Vagina (tissue), 2 donors: ENCODE measurements around the gene NKD2. TPM values are rescaled to one million over a fixed set of nuclear protein-coding genes. Genes with fewer than 3 reads are reported as not detected.

ENCODE experiments used
- DNase-seq, 2 donors: peaks; one replicate each; pipeline ENCODE4 v3.0.0-alpha.2; 2017; ENCODE audit errors: extremely low spot score in 2 of 2
- H3K27ac ChIP-seq: fragments of 200-600 bp; sonication (generic); one replicate; pipeline ENCODE4 v1.5.1; 2019
- H3K27me3 ChIP-seq: fragments of 200-600 bp; sonication (generic); one replicate; pipeline ENCODE4 v1.5.1; 2019
- H3K36me3 ChIP-seq, 2 donors: fragments of 200-600 bp; sonication (generic); one replicate each; pipeline ENCODE4 v1.5.1; 2017 to 2019
- H3K4me1 ChIP-seq: fragments of 200-600 bp; sonication (generic); one replicate; pipeline ENCODE4 v1.5.1; 2019
- H3K4me3 ChIP-seq, 2 donors: fragments of 200-600 bp; sonication (generic); 1 replicate in 1 of 2; 2 replicates in 1 of 2; pipeline ENCODE4 v1.5.1; 2016 to 2019
- H3K9me3 ChIP-seq: fragments of 200-600 bp; sonication (generic); one replicate; pipeline ENCODE4 v1.5.1; 2019
- POLR2A ChIP-seq, 2 donors: fragments of 450-650 bp; IDR thresholded peaks; one replicate each; pipeline ENCODE4 v1.6.1; 2017; ENCODE audit warnings: antibody characterized with exemption in 2 of 2, mild to moderate bottlenecking in 2 of 2, moderate library complexity in 2 of 2
- POLR2AphosphoS5 ChIP-seq, 2 donors: sonication (generic); formaldehyde crosslinking; IDR thresholded peaks; one replicate each; pipeline ENCODE4 v1.9.0; 2017; ENCODE audit warnings: antibody characterized with exemption in 2 of 2, mild to moderate bottlenecking in 2 of 2, low read depth in 1 of 2; ENCODE audit not compliant: insufficient read depth in 1 of 2
- intact Hi-C: fragments of 100-400 bp; cut with DNase I; formaldehyde crosslinking; loops from one replicate; pipeline ENCODE4 v1.15.1; 2023
- total RNA-seq: library from RNA; depleted of rRNA; stranded (reverse); fragments of >200 nt; gene quantifications from one replicate; pipeline ENCODE4 v1.2.3, GENCODE V29; 2016
- TF ChIP-seq, protein P1 (sequence below), 3 experiments: fragments of 450-650 bp in 2 of 3; fragments of 200-600 bp in 1 of 3; sonication (generic) in 1 of 3; IDR thresholded peaks; one replicate each; pipeline ENCODE4 v1.5.1; 2017 to 2019; ENCODE audit warnings: antibody characterized with exemption in 3 of 3, mild to moderate bottlenecking in 2 of 3, moderate library complexity in 2 of 3

Gene NKD2
- total RNA-seq, 1 donor from 2014 or later = 2.0 TPM

DNA sequence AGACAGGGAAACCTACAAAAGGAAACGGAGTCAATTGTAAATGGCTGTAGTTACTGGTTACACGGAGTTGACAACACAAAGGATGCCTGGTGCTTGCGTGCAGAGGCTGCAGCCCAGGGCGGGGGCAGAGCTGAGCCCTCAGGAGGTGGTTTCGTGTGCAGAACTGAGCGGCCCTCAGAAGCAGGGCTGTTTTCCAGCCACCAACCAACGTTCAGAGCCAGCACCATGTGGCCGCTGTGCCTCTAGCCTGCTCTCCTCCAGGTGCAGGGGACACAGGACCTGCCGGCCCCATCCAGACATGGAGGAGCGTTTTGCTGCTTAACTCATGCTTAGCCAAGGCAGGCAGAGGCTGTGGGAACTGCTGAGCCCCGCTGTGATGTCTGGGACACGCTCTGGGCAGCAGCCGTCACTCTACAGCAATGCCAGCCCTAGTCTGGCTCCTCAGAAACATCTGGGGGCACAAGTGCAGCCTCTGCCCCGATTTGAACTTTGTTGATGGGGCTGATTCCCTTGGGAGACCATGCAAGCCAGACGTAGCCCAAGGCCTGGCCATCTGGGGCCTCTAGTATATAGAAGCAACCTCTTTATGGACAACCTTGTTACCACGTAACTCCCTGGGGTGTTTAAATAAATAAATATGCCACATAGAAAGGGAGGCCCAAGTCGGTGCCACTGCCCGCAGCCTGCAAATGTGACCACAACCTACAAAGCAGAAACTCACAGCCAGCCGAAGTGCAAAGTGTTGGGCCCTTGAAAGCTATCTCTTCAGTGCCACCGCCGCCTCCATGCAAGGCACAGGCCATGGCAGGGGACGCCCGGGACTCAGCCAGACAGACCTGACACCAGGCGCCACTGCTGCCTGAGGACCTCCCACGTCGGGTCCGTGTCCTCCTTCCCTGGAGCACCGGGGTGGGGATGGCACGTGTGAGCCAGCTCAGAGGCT lies 42.1 kb downstream of the NKD2 start:
- H3K9me3 ChIP-seq = no peaks in the 10 kb centered on the region
- no peak for DNase-seq
- intact Hi-C loops = no loop called here
- H3K36me3 ChIP-seq = no peaks in the 10 kb centered on the region
- no peak overlapping the region for H3K4me3 ChIP-seq
- TF ChIP-seq POLR2A (IDR thresholded peaks at IDR 0.05) (no peak), POLR2AphosphoS5 (IDR thresholded peaks at IDR 0.05; ENCODE audit: insufficient read depth in 1 of 2, low read depth in 1 of 2) (no peak)
- TF ChIP-seq, protein P1, sequence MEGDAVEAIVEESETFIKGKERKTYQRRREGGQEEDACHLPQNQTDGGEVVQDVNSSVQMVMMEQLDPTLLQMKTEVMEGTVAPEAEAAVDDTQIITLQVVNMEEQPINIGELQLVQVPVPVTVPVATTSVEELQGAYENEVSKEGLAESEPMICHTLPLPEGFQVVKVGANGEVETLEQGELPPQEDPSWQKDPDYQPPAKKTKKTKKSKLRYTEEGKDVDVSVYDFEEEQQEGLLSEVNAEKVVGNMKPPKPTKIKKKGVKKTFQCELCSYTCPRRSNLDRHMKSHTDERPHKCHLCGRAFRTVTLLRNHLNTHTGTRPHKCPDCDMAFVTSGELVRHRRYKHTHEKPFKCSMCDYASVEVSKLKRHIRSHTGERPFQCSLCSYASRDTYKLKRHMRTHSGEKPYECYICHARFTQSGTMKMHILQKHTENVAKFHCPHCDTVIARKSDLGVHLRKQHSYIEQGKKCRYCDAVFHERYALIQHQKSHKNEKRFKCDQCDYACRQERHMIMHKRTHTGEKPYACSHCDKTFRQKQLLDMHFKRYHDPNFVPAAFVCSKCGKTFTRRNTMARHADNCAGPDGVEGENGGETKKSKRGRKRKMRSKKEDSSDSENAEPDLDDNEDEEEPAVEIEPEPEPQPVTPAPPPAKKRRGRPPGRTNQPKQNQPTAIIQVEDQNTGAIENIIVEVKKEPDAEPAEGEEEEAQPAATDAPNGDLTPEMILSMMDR (IDR thresholded peaks at IDR 0.05) = no peak
- no peak overlapping the region for H3K27ac ChIP-seq
- no peaks in the 10 kb centered on the region for H3K27me3 ChIP-seq
- no peaks in the 10 kb centered on the region for H3K4me1 ChIP-seq

DNA sequence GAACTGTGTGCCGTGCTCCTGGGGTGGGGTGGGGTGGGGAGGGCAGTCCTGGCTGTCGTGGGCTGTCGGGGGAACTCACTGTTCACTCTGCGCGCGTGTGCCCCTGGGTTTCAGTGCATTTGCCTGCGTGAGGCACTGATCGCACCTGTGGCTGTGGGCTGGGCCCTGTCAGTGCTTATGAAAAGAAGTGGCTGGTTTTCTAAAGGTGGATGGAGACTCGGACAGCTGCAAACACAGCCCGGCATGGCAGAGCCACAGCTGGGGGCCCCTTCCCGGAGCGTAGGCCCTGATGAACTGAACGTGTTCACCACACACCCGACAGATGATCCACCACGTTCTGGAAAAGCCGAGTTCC lies 42.7 kb downstream of the NKD2 start:
- H3K36me3 ChIP-seq = no peaks in the 10 kb centered on the region
- H3K9me3 ChIP-seq = no peaks in the 10 kb centered on the region
- no peaks in the 10 kb centered on the region for H3K4me1 ChIP-seq
- TF ChIP-seq, protein P1 (IDR thresholded peaks at IDR 0.05) = no peak
- no peak for TF ChIP-seq POLR2AphosphoS5 (IDR thresholded peaks at IDR 0.05; ENCODE audit: insufficient read depth in 1 of 2, low read depth in 1 of 2)
- TF ChIP-seq POLR2A (IDR thresholded peaks at IDR 0.05) = no peak
- no peak overlapping the region for H3K27ac ChIP-seq
- DNase-seq = no peak
- intact Hi-C loops = no loop called here
- H3K4me3 ChIP-seq = no peak overlapping the region
- H3K27me3 ChIP-seq = no peaks in the 10 kb centered on the region

- H3K4me1 ChIP-seq = no peaks in the 10 kb centered on the region
- no peak overlapping the region for H3K4me3 ChIP-seq
- TF ChIP-seq, protein P1 (IDR thresholded peaks at IDR 0.05) = no peak
- TF ChIP-seq POLR2AphosphoS5 (IDR thresholded peaks at IDR 0.05; ENCODE audit: insufficient read depth in 1 of 2, low read depth in 1 of 2) (no peak), POLR2A (IDR thresholded peaks at IDR 0.05) (no peak)
- DNase-seq = no peak
- no peaks in the 10 kb centered on the region for H3K9me3 ChIP-seq
- intact Hi-C loops = no loop called here
- no peaks in the 10 kb centered on the region for H3K27me3 ChIP-seq
- no peak overlapping the region for H3K27ac ChIP-seq
- H3K36me3 ChIP-seq = no peaks in the 10 kb centered on the region
Observed at GRCh38 chr5:1052076-1052475, 43.5 kb downstream of the NKD2 start.

- Histone ChIP-seq H3K4me1 (no peaks in the 10 kb centered on the region), H3K9me3 (no peaks in the 10 kb centered on the region), H3K27ac (no peak overlapping the region), H3K4me3 (no peak overlapping the region), H3K27me3 (no peaks in the 10 kb centered on the region), H3K36me3 (no peaks in the 10 kb centered on the region)
- no peak for TF ChIP-seq POLR2AphosphoS5 (IDR thresholded peaks at IDR 0.05; ENCODE audit: insufficient read depth in 1 of 2, low read depth in 1 of 2)
- no peak for TF ChIP-seq POLR2A (IDR thresholded peaks at IDR 0.05)
- intact Hi-C loops = no loop called here
- DNase-seq = no peak
Observed at GRCh38 chr5:1052641-1053390, 44.2 kb downstream of the NKD2 start.

DNA sequence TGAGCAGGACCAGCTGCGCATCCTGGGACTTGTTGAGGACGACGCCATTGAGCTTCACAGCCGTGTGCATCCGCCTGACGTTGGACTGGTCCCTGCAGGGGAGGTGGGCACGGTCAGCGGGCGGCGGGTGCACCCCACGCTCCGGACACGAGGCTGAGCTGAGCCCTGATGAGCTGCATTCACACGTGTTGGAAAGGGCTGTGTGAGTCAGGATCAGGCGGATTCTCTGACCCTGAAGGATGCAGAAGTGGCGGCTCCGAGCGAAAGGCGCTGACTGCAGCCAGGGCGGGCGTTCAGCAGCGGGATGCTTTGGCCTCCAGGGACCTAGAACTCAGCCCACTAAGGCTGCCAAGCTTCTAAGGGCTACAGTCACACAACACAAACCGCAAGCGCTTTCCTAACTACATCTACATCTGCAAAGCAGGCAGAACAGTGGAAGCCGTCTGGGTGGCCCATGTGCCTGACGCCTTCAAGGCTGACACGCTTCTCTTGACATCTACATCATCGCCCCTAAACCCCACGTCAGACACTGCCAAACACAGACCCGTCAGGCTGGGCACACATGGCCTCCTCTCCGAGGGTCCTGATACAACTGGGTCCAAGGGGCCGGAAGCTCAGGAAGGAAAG lies 44.9 kb downstream of the NKD2 start:
- TF ChIP-seq, protein P1 (IDR thresholded peaks at IDR 0.05) = no peak
- TF ChIP-seq POLR2AphosphoS5 (IDR thresholded peaks at IDR 0.05; ENCODE audit: insufficient read depth in 1 of 2, low read depth in 1 of 2) (no peak), POLR2A (IDR thresholded peaks at IDR 0.05) (no peak)
- no peaks in the 10 kb centered on the region for H3K9me3 ChIP-seq
- no peak for DNase-seq
- H3K4me3 ChIP-seq = no peak overlapping the region
- no peak overlapping the region for H3K27ac ChIP-seq
- no peaks in the 10 kb centered on the region for H3K36me3 ChIP-seq
- H3K4me1 ChIP-seq = no peaks in the 10 kb centered on the region
- no peaks in the 10 kb centered on the region for H3K27me3 ChIP-seq
- intact Hi-C loops = no loop called here
